K562 (cell line): ENCODE data around the gene KLHL24. TPM values are rescaled to one million over a fixed set of nuclear protein-coding genes. Genes with fewer than 3 reads are reported as not detected.

Source experiments
- CBX1 ChIP-seq: sonication (generic); IDR thresholded peaks from 2 replicates; pipeline ENCODE4 v1.6.1; 2016; ENCODE audit warnings: antibody characterized with exemption, low read depth, mild to moderate bottlenecking
- E2F8 ChIP-seq: fragments of 450-650 bp; IDR thresholded peaks from 2 replicates; pipeline ENCODE4 v1.7.1; 2018; ENCODE audit warnings: mild to moderate bottlenecking, low read depth; ENCODE audit not compliant: partially characterized antibody
- ELF2 ChIP-seq: fragments of 250-450 bp; sonication (Bioruptor Pico); IDR thresholded peaks from 2 replicates; pipeline ENCODE4 v1.5.0; 2021; ENCODE audit warnings: mild to moderate bottlenecking
- L3MBTL2 ChIP-seq: fragments of 450-650 bp; IDR thresholded peaks from 2 replicates; pipeline ENCODE4 v1.6.1; 2016; ENCODE audit warnings: mild to moderate bottlenecking, moderate library complexity
- MEIS2 ChIP-seq: fragments of 450-650 bp; IDR thresholded peaks from 2 replicates; pipeline ENCODE4 v1.6.1; 2014; ENCODE audit warnings: mild to moderate bottlenecking; ENCODE audit not compliant: partially characterized antibody
- NRF1 ChIP-seq, 2 experiments: fragments of 450-650 bp; IDR thresholded peaks in 1 of 2; conservative IDR thresholded peaks in 1 of 2; 2 replicates each; pipeline ENCODE4 v1.6.1; 2014; ENCODE audit warnings: mild to moderate bottlenecking in 2 of 2
- PREB ChIP-seq: sonication (generic); formaldehyde crosslinking; IDR thresholded peaks from 2 replicates; pipeline ENCODE4 v1.8.1; 2023; ENCODE audit warnings: mild to moderate bottlenecking, missing genetic modification reagents
- RBFOX2 ChIP-seq: fragments of 200-400 bp; formaldehyde crosslinking; IDR thresholded peaks from 2 replicates; pipeline ENCODE4 v1.6.1; 2017; ENCODE audit warnings: low read depth, mild to moderate bottlenecking, low read length, moderate library complexity
- SOX6 ChIP-seq: fragments of 450-650 bp; IDR thresholded peaks from 2 replicates; pipeline ENCODE4 v1.6.1; 2014; ENCODE audit warnings: mild to moderate bottlenecking
- ZBTB17 ChIP-seq: fragments of 450-650 bp; formaldehyde crosslinking; IDR thresholded peaks from 2 replicates; pipeline ENCODE4 v1.4.0; 2020; ENCODE audit warnings: mild to moderate bottlenecking
- ZNF133 ChIP-seq: fragments of 250-450 bp; sonication (Bioruptor Pico); IDR thresholded peaks from 2 replicates; pipeline ENCODE4 v1.4.0; 2020; ENCODE audit warnings: mild to moderate bottlenecking
- ZNF239 ChIP-seq: fragments of 250-450 bp; sonication (Bioruptor Pico); IDR thresholded peaks from 2 replicates; pipeline ENCODE4 v1.4.0; 2020; ENCODE audit warnings: mild to moderate bottlenecking
- ZNF740 ChIP-seq, 3 experiments: fragments of 200-800 bp in 1 of 3; sonication (Bioruptor generic) in 1 of 3; sonication (generic) in 1 of 3; formaldehyde crosslinking in 1 of 3; IDR thresholded peaks; 2 replicates each; pipeline versions ENCODE4 v1.6.1 to v1.8.0; 2016 to 2022; ENCODE audit warnings: mild to moderate bottlenecking in 2 of 3, missing compliant biosample characterization in 2 of 3, missing genetic modification characterization in 2 of 3, missing genetic modification reagents in 1 of 3
- polyA plus RNA-seq, 8 experiments: library from polyadenylated mRNA; depleted of rRNA in 4 of 8; stranded (reverse) in 5 of 8; unstranded in 3 of 8; fragments of >200 nt; fragmentation: Nextera tagmentation in 2 of 8; fragmentation: Illumina TruSeq in 1 of 8; extraction: Ambion mirVana in 2 of 8; extraction: Trizol in 1 of 8; gene quantifications; 2 replicates each; pipeline versions ENCODE4 v1.2.1 to v1.2.3, GENCODE V29; 2011 to 2014; ENCODE audit warnings: inconsistent platforms in 1 of 8, missing spikeins in 1 of 8
- total RNA-seq, 7 experiments: library from RNA; depleted of rRNA in 6 of 7; stranded (reverse); fragments of >200 nt in 6 of 7; fragmentation: Illumina TruSeq in 2 of 7; extraction: Trizol in 2 of 7; gene quantifications; 2 replicates each; pipeline versions ENCODE4 v1.2.1 to v1.2.3, GENCODE V29; 2011 to 2021; ENCODE audit warnings: low replicate concordance in 1 of 7
- TF ChIP-seq, protein P1 (sequence below), 3 experiments: fragments of 200-800 bp in 1 of 3; fragments of 250-450 bp in 1 of 3; fragments of 450-650 bp in 1 of 3; sonication (Bioruptor Pico) in 1 of 3; sonication (Bioruptor generic) in 1 of 3; formaldehyde crosslinking in 1 of 3; IDR thresholded peaks; 2 replicates each; pipeline versions ENCODE4 v1.6.1 to v1.8.0; 2016 to 2022; ENCODE audit warnings: mild to moderate bottlenecking in 2 of 3, missing genetic modification characterization in 2 of 3, missing compliant biosample characterization in 1 of 3, moderate library complexity in 1 of 3
- TF ChIP-seq, protein P2 (sequence below): fragments of 450-650 bp; IDR thresholded peaks from 2 replicates; pipeline ENCODE4 v1.6.1; 2014; ENCODE audit warnings: low read depth, mild to moderate bottlenecking, moderate library complexity, borderline replicate concordance

Gene KLHL24
- total and polyA plus RNA-seq, 9 of the 15 experiments (the other 6 are each of a cell fraction or from before 2014, with no cell fraction given), result 3.3 to 21.2 (median 14.2) TPM

- TF ChIP-seq, protein P1, sequence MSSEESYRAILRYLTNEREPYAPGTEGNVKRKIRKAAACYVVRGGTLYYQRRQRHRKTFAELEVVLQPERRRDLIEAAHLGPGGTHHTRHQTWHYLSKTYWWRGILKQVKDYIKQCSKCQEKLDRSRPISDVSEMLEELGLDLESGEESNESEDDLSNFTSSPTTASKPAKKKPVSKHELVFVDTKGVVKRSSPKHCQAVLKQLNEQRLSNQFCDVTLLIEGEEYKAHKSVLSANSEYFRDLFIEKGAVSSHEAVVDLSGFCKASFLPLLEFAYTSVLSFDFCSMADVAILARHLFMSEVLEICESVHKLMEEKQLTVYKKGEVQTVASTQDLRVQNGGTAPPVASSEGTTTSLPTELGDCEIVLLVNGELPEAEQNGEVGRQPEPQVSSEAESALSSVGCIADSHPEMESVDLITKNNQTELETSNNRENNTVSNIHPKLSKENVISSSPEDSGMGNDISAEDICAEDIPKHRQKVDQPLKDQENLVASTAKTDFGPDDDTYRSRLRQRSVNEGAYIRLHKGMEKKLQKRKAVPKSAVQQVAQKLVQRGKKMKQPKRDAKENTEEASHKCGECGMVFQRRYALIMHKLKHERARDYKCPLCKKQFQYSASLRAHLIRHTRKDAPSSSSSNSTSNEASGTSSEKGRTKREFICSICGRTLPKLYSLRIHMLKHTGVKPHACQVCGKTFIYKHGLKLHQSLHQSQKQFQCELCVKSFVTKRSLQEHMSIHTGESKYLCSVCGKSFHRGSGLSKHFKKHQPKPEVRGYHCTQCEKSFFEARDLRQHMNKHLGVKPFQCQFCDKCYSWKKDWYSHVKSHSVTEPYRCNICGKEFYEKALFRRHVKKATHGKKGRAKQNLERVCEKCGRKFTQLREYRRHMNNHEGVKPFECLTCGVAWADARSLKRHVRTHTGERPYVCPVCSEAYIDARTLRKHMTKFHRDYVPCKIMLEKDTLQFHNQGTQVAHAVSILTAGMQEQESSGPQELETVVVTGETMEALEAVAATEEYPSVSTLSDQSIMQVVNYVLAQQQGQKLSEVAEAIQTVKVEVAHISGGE (CRISPR knock-in tag; IDR thresholded peaks at IDR 0.05), result peak in 1 of 3 experiments; percentile 70; a peak in 2 of 6 replicates
- TF ChIP-seq E2F8 (peak; percentile 18), PREB (CRISPR knock-in tag) (no peak), ZBTB17 (CRISPR knock-in tag) (peak; percentile 96), ZNF133 (CRISPR knock-in tag) (no peak), SOX6 (0 out of 2 replicates have a peak, but pooled peaks have one; percentile 11), MEIS2 (peak; percentile 36), L3MBTL2 (peak; percentile 89), NRF1 (conservative IDR thresholded peaks at IDR 0.05 in 1 of 2, IDR thresholded peaks at IDR 0.05 in 1 of 2) (peak; percentile 83 to 84), ELF2 (CRISPR knock-in tag) (0 out of 2 replicates have a peak, but pooled peaks have one; percentile 26), ZNF740 (CRISPR knock-in tag; IDR thresholded peaks at IDR 0.05) (no peak), ZNF740 (tag; IDR thresholded peaks at IDR 0.05) (no peak), CBX1 (0 out of 2 replicates have a peak, but pooled peaks have one; percentile 43), RBFOX2 (peak; percentile 81), ZNF239 (no peak)
- TF ChIP-seq, protein P2, sequence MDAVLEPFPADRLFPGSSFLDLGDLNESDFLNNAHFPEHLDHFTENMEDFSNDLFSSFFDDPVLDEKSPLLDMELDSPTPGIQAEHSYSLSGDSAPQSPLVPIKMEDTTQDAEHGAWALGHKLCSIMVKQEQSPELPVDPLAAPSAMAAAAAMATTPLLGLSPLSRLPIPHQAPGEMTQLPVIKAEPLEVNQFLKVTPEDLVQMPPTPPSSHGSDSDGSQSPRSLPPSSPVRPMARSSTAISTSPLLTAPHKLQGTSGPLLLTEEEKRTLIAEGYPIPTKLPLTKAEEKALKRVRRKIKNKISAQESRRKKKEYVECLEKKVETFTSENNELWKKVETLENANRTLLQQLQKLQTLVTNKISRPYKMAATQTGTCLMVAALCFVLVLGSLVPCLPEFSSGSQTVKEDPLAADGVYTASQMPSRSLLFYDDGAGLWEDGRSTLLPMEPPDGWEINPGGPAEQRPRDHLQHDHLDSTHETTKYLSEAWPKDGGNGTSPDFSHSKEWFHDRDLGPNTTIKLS, result peak; percentile 65
Observed at GRCh38 chr3:183636221-183637105, 1.0 kb downstream of the KLHL24 start (continued).
